Left hindlimb (tissue), 1 donor: ENCODE measurements around the gene ARHGAP18.

Source experiments
- DNase-seq: peaks from one replicate; pipeline ENCODE4 v3.0.0-alpha.2; 2018

Gene ARHGAP18, protein sequence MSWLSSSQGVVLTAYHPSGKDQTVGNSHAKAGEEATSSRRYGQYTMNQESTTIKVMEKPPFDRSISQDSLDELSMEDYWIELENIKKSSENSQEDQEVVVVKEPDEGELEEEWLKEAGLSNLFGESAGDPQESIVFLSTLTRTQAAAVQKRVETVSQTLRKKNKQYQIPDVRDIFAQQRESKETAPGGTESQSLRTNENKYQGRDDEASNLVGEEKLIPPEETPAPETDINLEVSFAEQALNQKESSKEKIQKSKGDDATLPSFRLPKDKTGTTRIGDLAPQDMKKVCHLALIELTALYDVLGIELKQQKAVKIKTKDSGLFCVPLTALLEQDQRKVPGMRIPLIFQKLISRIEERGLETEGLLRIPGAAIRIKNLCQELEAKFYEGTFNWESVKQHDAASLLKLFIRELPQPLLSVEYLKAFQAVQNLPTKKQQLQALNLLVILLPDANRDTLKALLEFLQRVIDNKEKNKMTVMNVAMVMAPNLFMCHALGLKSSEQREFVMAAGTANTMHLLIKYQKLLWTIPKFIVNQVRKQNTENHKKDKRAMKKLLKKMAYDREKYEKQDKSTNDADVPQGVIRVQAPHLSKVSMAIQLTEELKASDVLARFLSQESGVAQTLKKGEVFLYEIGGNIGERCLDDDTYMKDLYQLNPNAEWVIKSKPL

DNA sequence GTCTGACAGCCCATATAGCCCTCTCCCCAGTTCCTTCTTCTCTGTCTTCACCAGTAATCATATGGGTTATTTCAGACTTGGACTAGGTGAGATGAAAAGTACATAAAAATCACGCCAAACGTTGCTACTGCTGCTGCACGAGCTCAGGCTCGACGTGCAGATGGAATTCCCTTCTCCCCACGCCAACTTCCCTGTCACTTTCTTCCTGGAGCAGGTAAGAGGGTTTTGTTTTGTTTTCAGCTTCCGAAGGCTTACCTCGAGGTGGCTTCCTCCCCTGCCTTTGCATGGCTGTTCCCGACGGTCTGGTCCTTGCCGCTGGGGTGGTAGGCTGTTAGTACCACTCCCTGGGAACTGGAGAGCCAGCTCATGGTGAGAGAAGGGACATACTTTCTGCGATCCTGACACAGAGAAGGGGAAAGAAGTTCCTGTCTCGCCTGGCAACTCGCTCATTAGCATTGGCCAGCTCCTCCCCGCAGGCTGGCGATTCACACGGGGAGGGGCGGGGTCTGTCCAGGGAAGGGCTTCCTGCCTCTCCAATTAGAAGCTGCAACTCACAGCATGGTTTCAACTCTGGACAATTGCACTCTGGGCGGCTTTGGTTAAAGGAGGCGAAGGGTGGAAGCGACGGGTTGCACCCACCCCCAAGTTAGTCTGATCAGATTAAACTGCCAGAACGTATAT, at the start of gene ARHGAP18:
ARHGAP18 (minus strand) TSS at position 409 of the 681 bp plus-strand sequence; CDS start at position 368, 41 bp downstream.
- DNase-seq, result peak; percentile 93

DNA sequence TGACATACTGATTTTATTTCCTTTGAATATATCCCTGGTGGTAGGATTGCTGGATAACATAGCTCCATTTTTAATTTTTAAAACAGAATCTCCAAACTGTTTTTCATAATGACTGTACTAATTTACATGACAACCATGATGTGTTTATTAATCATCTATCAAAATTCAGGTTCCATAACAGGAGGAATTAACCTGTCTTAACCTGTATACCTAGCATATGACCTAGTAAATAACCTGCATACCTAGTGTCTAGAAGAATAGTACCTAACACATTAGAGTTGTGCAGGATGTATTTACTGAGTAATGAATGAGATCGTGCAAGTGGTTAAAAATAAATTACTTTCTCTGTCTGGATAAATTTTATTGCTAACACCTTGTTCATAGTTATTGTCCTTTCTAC, 45.8 kb upstream of the ARHGAP18 start:
- DNase-seq, result no peak

DNA sequence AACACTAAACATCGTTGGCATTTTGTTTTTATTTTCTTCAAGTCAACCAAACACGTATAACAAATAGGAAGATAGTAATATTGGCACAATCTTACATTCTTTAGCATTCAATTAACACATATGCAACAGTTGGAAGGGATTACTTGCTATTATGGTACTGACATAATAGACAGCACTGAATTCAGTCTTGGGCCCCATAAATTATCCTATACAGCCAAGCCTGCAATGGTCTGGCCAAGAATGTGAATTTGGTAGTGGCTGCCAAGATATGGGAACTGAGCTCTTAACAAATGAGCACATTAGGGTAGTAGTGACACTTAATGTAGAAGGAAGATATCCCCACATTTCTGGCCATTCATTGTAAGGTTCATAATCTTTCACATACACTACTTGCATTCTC, 44.8 kb upstream of the ARHGAP18 start:
- no peak for DNase-seq

DNA sequence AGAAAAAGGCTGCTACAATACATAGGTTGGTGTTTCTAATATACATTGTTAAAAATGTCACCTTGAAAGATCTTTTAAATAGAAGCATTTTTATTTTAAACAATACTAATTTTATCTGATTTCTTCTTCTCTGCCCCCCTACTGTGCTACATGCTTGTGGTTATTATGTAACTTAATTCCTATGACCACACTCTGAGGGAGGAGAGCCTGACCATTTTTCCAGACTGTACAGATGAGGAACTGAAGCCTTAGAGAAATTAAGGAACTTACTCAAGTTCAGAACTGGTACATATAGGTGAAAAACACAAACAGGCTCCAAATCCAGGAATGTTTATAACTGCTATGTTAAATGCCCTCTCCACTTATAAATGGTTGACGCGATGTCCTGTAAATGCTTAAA, 43.4 kb upstream of the ARHGAP18 start:
- no peak for DNase-seq

DNA sequence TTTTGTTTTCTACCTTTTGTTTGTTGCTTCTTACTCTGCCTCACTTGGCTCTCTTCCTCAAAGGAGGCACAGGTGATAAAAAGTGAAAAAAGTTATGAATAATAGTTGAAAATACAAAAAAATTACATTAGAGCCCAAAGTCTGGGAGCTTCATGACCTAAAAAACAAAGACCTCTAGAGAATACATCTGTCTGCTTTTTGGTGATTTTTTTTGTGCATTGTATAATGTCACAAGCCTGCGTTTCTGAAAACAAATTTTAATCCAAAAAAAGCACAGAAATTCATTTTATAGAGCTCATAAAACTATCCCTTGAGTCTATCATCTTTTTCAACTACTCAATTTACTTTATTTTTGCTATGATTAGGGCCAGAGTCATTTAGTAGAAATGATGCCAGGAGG, 41.4 kb upstream of the ARHGAP18 start:
- DNase-seq, result no peak

DNA sequence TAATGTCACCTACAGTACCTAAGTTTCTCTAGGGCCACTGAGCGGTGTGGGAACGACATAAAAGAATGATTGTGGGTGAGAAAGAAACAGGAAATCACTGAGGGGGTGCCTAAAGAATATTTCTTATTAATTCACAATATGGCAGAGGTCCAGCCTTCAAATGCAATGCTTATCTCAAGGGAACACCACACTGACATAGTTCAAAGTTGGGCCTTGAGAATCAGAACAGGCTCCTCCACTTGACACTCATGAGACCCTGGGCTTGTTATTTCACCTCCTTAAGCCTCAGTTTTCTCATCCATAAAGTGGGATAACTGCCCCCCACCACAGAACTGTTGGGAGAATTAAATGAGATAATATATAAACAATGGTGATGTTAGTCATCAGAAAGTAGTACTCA, 40.4 kb upstream of the ARHGAP18 start:
- no peak for DNase-seq

DNA sequence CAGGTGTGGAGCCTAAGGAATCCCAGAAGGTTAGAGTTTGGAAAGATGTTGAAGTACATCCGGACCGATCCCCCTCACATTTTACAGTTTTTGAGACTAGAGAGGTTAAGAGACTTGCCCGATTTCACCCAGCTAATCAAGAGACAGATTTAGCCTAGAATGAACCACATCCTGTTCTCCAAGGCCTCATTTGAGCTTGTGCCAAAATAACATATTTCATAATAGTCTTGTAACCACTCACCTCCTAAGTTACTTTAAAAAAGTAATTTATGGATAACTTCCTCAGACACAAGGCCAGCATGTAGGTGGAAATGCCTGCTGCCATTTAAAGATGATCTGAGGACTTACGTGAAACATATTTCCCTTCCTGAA, 39.8 kb upstream of the ARHGAP18 start:
- DNase-seq, result no peak

DNA sequence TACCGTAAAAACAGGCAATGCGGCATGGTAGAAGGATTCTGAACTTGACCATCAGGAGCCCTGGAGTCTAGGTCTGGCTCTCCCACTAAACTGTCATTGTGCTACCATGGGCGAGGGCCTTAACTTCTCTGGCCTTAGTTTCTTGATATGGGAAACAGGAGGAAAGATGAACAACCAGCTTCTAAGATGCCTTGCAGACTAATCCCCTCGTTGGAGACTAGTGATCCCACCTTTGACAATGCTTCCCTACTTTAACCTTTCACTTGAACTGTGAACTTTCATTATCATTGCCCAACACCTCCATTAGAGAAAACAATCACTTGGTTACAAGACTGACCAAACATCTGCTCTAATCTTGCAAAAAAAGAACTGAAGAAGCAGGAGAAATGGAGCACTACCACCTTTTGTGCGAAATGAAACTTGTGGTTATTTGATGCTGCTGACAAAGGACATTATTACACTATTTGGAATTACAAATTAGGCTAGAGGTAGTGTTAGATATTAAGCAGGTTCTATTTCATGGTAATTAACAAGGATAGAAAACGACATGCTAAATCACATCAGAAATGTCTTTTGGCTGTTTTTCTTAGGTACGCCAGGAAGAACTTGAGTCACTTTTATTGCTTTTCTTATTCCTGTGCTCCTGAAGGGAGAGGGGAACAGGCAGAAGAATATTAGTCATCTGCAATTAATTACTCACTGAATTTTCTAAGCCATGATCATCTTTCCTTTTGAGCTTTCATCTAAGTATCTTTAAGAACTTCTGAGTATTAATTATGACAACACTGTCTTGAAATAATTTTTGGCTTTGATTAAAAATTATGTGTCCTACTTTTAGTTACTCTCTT, 39.1 kb upstream of the ARHGAP18 start:
- no peak for DNase-seq

DNA sequence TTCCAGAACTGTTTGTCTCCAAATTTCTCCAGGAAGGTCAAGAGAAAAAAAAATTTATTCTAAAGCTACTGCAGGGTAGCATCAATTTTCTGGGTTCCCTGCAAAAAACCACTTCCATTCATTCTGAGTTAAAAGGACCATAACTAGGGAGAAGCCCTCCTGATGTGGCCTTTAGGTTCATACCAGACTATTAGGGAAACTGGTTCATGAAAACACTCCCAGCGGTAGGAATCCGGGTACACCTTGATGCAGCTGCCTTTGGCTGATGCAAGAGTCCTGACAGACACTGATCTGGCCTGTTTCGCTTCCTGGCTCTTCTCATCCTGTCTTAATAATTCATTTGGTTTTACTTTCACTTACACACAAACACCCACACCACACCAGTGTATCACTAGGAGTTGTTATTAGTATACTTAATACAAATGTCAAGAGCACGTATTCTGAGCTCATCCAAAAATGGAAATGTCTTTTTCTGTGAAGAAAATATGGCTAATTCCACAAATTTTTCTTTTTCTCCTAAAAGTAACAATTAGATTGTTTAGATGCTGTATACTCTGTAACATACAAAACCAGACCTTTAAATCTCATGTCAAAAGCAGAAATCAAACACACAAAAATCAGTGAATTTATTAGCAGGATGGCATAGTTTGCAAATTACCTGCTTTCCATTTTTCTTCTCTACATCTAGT, 38.4 kb upstream of the ARHGAP18 start:
- no peak for DNase-seq

DNA sequence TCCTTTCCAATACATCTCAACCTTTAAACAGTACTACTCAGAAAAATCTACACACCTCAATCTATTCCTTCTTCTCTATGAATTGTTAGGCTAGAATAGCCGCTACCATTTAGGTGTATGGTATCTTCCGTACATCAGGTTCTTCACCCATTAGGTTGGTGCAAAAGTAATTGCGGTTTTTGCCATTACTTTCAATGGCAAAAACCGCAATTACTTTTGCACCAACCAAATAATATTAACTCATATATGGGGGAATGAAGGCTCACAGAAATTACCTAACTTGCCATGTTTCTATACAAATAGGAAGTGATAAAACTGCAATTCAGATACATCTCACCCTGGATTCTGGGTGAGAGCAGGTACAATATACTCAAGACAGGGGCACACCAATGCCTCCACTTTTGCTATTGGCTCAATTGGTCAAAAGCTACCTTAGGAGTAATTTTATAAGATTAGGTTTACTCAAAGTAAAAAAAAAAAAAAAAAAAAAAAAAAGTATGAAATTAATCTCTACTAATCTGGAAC, 37.7 kb upstream of the ARHGAP18 start:
- no peak for DNase-seq

DNA sequence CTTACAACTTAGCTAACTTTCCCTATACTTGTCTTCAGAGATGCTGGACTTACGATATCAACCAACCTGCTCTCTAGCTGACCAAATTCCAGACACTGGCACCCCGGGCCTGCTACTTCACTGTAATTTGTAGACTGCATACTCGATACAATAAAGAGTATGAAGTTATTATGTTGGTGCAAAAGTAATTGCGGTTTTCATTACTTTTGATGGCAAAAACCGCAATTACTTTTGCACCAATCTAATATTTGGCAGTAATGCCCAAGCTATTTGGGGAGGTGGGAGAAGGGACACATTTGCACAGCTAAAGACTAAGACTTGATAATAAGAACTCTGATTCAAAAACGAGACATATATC, 34.9 kb upstream of the ARHGAP18 start:
- no peak for DNase-seq

DNA sequence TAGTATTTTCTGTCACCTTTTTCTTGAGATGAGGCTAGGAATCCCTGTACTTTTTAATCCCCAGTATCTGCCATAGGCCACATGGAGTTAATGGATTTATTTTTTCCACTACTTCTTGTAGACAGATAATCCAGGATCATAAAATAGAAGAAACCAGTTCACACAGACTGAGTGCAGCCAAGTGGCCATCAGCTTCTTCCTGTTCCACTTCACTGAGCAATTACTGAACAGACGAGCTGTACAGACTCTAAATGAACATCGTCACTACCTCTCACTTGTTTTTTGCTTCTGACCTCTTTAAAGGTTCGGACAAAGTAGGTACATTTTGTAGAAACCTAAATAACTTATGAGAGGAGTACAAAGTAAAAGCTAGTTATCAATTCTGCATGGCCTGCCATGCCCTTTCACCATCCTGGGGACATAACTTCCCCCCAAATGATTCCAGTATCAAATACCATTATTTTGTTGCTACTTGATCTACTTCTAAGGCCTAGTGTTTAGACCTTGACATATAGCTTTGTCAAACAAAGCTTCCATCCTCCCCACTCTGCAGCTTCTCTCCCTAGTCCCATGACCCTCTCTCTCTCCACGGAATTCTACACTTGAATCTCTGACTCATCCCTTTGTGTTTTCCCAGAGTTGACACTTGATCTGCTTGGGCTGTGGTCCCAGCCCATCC, 34.4 kb upstream of the ARHGAP18 start:
- DNase-seq, result no peak

DNA sequence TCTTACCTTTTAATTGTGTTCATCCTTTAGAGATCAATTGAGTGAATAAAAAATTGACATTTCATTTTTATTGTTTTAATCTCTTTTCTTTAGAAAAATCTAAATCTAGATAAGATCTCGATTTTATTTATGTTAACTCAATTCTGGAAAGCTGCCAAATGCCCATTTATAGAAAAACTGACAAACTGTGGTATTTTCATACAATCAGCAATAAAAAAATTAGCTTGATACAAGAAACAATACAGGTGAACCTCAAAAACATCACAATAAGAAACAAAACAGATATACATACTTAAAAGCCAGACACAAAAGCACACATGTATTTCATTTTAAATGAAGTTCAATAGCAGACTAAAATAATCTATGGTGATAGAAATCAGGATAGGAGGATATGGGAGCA, 30.0 kb upstream of the ARHGAP18 start:
- no peak for DNase-seq

DNA sequence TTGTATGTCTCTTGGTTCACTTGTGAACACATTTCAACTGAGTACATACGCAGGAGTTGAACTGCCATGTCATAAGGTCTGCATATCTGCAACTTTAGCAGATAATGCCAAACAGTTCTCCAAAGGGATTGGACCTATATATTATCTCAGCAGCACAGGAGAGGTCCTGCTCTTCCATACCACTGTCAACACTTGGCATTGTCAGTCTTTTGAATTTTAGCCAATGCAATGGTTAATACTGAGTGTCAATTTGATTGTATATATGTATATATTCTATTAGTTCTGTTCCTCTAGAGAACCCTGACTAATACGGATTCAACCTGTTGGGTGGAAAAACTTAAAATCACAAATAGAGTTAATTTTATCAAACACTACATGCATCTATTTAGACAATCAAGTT, 26.1 kb upstream of the ARHGAP18 start:
- no peak for DNase-seq

DNA sequence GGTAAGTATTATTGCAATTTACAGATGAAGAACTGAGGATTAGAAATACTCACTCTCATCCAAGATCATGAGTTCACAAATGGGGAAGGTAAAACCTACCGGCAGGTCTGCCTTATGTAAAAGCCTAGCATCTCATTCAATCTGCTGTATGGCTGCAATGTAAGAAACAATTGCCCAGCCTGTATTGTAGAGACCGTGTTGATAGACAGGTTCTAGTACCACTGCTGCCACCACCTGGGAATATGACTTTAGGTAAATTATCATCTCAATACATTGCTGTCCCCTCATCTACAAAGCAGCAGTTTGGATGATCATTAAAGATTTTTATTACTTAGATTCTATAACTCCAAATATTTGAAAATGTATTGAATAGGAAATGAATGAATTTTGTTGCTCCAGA, 23.3 kb upstream of the ARHGAP18 start:
- no peak for DNase-seq

DNA sequence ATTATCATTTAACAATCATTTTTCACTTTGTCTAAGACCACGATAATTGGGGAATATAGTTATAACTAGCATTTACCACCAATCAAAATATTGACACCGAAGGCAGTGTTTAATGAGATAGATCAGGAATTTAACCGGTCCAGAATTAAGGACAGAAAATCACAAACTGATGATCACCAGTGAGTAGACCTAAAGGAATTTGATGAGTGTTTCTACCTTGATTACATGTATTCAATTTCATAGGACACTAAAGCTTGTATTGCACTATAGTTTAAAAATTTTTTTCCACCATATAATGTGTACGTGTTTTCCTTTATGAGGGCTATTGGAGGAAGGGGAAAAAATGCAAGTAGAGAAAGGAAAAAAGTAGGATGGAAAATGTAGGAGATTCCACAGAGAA, 22.6 kb upstream of the ARHGAP18 start:
- DNase-seq, result no peak

DNA sequence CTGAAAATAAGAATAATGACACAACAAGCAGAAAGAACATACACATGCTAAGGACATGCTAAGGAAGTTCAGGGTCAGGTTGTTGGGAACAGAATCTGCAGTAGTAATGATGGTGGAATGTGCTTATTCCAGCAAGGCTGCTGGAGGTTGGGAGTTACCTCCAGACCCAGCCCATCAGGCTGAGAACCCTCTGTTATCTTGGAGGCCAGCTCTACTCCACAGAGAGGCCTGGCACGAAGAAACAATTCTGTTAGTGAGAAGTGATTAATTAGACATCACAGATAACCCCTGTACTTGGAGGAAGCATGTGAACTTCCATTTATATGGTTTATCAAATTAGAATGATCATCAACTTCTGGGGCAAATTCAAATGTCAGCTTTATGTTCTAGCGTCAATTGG, 22.1 kb upstream of the ARHGAP18 start:
- DNase-seq, result no peak

DNA sequence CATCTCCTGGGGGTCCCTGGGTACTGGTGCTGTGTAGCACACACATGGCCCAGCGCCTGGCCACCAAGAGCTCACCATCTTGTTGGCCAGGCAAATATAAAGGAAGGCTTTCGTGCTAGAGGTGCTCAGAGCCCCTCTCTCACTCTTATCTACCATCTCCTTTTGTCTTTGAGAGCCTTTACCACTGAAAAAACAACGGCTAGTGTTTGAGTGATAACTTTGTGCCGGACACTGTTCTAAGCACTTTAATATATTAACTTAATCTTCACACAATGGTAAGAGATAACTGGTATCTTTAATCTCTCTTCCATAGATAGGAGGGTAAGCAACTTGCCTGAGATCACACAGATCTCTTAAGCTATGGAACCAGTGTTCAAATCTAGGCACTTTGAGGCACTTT, 21.5 kb upstream of the ARHGAP18 start:
- DNase-seq, result no peak

DNA sequence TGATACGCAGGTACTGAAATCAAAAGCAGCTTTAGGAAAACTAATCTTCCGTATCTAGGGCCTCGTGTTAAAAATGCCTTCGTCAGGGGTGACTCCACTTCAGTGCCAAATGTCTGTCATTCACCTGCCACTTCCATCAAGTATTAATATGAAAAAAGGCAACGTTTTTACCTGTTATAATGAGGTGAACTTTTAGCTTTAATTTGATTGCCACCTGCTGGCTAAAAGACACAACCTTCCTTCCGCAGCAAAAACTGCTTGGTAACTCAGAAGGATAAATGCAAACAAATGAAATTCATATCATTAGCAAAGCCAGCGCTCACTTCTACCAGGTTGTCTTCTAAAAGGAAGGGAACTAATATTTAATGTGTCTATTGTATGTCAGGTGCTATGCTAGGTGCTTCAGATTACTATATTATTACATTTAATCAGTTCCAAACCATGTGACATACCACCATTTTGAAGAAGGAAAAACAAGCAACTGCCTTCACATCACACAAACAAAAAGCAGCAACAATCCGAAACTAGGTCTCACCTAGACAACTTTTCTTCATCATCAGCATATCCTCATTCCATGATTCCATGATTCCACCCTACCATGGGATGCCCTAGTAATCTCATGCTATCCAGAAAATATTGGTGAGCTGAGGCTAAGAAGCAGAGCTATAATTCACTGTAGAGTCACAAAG, 20.6 kb upstream of the ARHGAP18 start:
- DNase-seq, result no peak

DNA sequence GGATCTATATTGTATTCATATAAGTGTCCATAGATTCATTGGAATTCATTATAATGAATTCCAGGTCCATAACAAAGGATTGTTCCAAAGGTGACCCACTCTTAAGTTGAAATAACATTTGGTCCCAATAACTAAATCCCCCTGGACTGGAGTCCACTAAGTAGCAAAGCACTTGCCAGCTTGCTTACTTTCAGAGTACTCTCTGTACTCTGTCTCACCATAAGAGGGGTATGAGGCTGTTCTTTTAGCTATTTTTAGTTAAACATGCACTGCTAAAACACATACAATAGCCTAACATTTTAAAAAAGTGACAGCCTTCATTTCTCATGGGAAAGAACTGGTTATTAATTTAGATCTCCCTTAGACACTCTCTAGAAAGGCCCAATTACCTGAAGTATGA, 16.7 kb upstream of the ARHGAP18 start:
- DNase-seq, result no peak

DNA sequence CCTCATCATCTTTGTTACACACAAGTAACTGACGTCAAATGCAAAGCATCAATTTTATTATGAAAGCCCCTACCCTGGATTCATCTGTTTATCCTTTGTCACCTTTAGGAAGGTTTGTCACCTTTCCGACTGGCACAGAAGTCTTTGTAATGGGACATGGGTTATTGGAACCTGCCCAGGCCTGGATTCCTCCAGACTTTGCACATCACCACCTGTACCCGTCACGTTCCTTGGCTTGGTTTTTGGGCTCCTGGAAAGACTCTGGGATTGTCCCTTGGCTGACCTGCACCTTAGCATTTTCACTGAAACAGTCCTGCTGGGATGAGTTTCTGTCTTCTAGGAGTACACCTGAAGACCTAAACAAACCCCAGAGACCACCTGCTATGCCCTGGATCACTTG, 15.4 kb upstream of the ARHGAP18 start:
- no peak for DNase-seq
